Esophagus squamous epithelium (tissue), 4 donors: ENCODE data around the gene COL6A2.

Experiments used
- CTCF ChIP-seq, 6 experiments: fragments of 450-650 bp in 4 of 6; fragments of 200-600 bp in 2 of 6; sonication (generic) in 2 of 6; IDR thresholded peaks; one replicate each; pipeline ENCODE4 v1.5.1; 2016 to 2019; ENCODE audit warnings: antibody characterized with exemption in 6 of 6, mild to moderate bottlenecking in 4 of 6, moderate library complexity in 4 of 6
- POLR2A ChIP-seq, 4 donors: fragments of 450-650 bp; IDR thresholded peaks; one replicate each; pipeline ENCODE4 v1.6.1; 2017; ENCODE audit warnings: antibody characterized with exemption in 4 of 4, mild to moderate bottlenecking in 4 of 4, moderate library complexity in 3 of 4

GRCh38 chr21:46100906-46101305, 3.0 kb downstream of the COL6A2 start:
- TF ChIP-seq CTCF (IDR thresholded peaks at IDR 0.05) (no peak), POLR2A (IDR thresholded peaks at IDR 0.05) (no peak)
